Keratinocyte (primary cell): ENCODE results near the gene C9orf85.

Experiments used
- EZH2 ChIP-seq: IDR thresholded peaks from one replicate; pipeline ENCODE4 v1.6.1; 2012; ENCODE audit warnings: inconsistent platforms, mild to moderate bottlenecking, low read length, moderate library complexity
- TF ChIP-seq, protein P1 (sequence below), 3 experiments: IDR thresholded peaks in 1 of 3; conservative IDR thresholded peaks in 1 of 3; optimal IDR thresholded peaks in 1 of 3; 2 replicates in 2 of 3; 3 replicates in 1 of 3; pipeline versions ENCODE3 to v1.5.1; 2011; ENCODE audit warnings: low read length in 3 of 3, mild to moderate bottlenecking in 3 of 3, moderate library complexity in 2 of 3, control low read depth in 1 of 3, inconsistent platforms in 1 of 3; ENCODE audit not compliant: insufficient read depth in 2 of 3; ENCODE audit errors: extremely low read depth in 1 of 3

DNA sequence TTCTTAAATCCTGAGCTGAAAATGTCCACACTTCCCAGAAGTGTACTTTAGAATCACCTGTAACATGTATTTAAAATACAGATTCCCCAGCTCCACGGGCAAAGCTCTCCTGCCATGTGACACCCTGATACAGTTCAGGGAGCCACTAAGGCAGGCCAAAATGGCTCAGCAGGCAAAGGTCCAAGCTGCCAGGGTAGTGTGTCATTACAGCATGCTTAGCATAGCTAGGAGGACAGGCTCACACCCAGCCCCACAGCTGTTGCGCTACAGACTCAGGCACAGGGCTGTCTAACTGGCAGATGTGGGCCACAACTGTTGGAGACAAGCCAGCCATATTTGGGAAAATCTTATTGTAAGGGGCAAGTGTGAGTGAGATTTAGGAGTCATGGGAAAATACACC lies 73.0 kb downstream of the C9orf85 start:
- TF ChIP-seq EZH2: no peak
- TF ChIP-seq, protein P1, sequence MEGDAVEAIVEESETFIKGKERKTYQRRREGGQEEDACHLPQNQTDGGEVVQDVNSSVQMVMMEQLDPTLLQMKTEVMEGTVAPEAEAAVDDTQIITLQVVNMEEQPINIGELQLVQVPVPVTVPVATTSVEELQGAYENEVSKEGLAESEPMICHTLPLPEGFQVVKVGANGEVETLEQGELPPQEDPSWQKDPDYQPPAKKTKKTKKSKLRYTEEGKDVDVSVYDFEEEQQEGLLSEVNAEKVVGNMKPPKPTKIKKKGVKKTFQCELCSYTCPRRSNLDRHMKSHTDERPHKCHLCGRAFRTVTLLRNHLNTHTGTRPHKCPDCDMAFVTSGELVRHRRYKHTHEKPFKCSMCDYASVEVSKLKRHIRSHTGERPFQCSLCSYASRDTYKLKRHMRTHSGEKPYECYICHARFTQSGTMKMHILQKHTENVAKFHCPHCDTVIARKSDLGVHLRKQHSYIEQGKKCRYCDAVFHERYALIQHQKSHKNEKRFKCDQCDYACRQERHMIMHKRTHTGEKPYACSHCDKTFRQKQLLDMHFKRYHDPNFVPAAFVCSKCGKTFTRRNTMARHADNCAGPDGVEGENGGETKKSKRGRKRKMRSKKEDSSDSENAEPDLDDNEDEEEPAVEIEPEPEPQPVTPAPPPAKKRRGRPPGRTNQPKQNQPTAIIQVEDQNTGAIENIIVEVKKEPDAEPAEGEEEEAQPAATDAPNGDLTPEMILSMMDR (optimal IDR thresholded peaks at IDR 0.05 in 1 of 3, IDR thresholded peaks at IDR 0.05 in 1 of 3, conservative IDR thresholded peaks at IDR 0.05 in 1 of 3; ENCODE audit: extremely low read depth in 1 of 3, insufficient read depth in 2 of 3, low read length in 3 of 3): no peak
